ENCODE results near the gene XRCC3.

Gene XRCC3

DNA sequence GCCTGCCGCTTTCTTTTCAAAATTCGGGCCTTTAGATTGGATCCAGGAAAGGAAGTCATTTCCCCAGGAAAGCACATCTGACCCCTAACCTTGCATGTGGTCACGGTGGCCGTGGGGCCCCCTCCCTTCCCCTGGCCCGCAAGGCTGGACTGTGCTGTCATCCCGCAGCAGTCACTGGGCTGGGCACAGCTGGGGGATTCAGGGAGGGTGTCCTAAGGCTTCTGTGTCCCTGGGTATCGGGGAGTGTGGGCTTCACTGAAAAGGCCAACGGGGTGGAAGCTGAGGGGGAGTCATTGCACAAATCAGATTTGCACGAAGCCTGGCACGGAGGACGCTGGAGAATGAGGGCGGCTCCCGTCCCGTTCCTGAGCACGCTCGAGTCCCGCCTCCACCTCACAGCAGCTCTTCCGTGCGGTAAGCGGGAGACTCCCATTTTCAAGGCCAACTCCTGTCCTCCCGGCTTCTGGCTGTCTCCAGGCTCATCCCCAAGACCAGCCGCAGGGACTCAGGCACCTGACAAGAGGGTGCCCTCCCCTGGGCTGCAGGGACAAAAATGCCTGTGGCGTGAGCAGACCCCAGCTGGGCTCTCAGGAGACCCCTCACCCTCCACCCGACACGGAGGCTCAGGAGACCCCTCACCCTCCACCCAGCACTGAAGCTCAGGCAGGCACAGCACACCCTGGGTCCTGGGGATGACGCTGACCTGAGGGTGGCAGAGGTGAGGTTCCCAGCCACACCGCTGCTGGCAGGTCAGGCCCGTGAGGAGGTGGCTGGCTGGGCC is 9.6 kb downstream of the XRCC3 start:
- DNase-seq, result no peak

DNA sequence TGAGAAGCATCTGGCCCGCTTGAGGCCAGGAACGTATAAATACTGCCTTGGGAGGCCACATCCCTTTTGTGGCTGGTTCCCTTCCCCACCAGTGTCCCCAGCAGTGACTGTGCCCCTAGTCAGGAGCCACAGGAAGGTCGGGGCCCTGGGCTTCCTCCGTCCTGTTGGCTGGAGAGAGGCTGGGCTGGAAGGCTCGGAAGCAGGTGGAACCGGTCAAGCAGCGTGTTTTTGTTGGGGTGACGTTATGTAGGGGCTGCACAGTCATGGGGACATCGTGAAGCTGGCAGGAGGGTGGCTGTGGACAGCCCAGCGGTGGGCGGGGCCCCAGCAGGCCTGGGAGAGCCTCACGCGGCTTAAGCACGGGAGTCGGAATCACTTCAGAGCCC is 10.1 kb downstream of the XRCC3 start:
- no peak for DNase-seq

DNA sequence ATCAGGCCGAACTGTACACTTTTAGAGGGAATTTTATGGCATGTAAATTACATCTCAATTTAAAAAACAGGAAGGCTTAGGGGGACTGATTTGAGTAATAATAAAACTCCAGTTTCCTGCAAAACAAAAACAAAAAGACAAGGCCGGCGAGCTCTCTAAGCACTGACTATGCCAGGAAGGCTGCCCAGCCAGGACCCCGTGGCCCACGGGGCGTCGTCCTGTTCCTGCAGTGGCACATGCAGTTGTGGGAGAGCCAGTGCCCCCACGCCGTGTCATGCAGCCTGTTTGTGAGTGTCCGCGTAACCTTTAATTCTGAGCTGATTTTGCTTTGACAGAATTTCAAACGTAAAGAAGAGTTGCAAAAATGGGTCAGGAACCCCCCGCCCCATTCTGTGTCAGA is 10.5 kb downstream of the XRCC3 start:
- DNase-seq, result no peak

DNA sequence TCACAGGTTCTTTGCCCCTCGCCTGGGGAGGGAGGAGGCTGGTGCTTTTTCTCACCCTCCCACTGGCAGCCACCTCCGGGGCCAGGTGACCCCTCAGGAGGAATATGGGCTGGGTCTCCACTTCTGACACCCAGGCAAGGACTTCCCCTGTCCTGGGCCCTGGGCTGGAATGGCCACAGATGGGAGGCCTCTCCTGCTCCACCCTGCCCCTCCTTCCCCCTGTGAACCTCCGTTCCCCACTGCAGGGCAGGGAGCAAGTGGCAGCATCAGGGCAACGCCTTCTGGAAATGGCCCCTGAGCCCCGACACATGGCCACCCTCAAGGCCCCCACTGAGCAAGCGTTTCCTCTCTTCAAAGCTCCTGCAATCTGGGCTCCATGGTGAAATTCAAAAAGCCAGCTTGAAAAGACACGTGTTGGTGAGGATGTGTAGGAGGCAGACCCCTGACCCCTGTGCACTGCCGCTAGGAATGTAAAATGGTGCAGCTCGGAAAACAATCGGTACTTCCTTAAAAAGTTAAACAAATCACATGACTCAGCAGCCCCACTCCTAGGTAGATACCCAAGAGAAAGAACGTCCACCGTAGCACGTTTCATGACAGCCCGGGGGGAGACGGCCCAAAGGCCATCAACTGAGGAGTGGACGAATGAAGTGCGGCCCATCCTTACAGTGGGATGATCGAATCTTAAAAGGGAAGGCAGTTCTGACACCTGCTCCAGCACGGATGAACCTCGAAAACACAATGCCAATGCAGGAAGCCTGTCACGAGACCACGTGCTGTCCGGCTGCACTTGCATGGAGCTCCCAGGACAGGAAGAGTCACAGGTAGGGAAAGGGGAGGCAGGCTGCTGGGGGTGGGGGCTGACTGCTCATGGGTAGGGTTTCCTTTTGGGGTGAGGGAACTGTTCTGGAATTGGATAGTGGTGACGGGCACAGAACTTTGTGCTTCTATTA is 11.5 kb downstream of the XRCC3 start:
- no peak for DNase-seq

GRCh38 chr14:103702497-103703432 is 12.5 kb downstream of the XRCC3 start:
- DNase-seq, result no peak

GRCh38 chr14:103702095-103702494 is 13.2 kb downstream of the XRCC3 start:
- DNase-seq, result no peak

DNA sequence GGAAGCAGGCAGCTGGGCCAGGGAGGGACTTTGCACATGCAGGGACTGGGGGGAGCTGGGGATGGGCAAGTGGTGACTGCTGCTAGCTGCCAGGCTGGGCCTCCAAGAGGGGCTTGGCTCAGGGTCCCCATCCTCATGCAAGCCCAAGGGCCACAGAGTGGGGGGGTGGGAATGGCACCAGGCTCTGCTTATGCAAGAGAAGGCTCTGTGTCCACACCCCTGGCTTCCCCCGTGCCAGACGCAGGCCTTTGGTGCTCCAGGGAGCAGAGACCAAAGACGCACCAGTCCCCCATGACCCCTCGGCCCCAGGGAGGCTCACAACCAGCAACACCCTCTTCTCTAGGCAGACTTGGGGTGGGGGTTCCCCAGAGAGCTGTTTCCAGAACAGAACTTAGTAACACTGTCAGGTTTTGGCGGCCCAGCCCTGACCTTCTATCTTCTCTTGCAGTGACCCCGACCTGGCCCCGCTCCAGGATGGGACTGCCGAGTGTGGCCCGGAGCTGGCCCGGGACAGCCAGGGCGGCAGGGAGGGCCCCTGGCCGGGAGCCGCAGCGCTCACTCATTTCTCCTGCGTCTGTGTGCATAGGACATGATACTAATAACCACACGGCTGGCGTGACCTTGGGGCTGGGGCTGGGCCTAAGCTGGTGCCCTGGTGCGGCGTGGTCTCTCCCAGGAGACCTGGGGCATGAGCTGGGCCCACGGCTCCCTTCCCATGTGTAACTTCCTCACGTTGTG is 14.3 kb downstream of the XRCC3 start:
- no peak for DNase-seq

DNA sequence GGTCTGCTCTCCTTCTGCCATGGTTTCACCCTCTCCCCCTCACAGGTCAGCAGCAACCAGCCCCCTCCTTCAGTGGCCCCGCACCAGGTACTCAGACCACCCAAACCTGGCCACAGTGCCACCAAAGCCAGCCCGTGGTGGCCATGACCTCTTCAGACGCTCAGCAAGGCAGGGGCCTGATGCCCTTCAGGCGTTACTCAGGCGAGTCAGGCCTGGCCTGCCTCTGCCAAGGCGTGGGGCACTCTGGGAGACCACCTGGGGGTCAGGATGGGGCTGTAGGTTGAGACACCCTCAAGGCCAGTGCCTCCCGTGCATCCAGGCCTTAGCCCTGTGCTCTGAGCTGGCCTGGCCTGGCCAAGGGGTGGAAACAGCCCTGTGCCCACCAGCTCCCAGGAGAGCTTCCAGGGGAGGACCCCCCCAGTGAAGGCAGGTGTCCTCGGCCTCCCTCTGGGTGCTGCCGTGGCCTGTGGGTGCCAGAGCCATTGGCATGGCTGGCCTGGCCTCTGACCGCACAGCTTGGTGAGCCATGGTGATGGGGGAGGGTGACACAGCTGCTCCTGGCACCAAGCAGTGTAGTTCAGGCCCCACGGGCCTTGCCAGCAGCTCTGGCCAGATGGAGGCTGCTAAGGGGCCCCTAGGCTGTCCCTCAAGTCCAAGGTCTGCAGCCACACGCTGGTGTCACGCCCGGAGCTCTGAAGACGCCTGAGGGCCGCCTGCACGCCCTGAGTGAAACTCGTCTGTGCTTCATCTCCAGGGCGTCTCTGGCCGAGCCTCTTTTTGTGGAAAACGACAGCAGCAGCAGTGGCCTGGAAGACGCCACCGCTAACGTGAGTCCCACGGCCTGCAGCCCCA is 15.1 kb downstream of the XRCC3 start:
- DNase-seq, result no peak

DNA sequence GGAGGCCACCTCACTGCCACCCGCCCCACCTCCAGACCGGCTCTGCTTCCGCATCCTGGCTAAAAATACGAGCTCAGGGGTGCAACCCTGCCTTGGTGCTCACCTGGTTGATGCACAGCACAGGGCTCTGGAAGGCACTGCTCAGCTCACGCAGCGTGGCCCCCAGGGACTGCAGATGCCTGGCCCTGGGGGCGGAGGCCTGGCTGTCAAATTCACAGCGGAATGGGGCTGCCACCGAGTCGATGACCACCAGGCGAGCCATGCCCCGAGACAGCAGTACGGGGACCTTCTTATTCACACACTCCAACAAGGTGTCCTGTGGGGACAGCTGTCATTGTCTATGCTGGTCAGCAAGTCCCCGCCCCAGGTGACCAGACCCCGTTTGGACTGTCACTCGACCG is 16.0 kb downstream of the XRCC3 start:
- DNase-seq, result no peak

GRCh38 chr14:103698380-103699260 is 16.6 kb downstream of the XRCC3 start:
- DNase-seq, result no peak

- DNase-seq, result no peak
Observed at GRCh38 chr14:103697603-103698379, 17.5 kb downstream of the XRCC3 start.

DNA sequence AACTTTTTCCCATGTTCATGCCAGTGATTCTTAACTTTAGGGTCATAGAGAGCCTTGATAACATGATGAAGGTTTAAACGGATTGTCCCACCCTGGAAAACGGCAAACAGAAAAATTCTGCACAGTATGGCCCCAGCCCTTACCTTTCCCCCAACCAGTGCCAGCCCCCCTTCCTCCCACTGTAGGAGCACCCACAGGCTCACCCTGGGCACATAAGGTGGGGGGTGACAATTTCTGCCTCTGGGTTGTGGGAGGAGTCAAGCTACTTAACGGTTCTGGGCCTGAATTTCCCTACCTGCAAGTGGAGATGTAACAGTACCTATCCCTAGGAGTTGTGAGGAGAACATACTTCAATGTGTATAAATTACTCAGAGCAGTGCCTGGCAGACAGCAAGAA is 18.0 kb downstream of the XRCC3 start:
- DNase-seq, result no peak

DNA sequence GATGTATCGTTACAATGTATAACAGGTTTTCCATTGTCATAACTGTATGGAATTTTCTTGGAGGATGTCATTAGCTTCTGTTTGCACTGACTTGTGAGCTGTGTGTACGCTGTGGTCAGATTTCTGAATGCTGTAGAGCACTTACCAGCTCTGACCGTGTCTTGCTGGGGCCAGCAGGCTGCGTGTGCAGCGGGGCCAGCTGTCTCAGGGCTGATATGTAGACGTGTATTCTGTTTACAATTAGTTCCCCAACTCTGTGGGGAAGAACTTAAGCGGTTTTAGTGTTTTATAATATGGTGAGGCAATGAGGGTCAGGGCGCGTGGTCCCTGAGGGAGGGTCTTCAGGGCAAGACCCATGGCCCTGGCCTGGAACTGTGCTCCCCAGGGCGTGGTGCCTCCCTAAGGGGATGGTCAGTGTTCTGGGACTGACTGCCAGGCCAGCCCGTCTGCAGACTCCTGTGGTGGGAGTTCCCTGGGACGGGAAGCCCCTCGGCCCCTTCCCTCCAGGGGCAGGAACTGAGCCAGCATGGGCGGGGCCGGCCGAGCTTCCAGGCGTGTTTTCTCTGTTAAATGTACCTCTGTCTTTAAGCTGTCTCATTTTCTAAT is 18.7 kb downstream of the XRCC3 start:
- DNase-seq, result no peak

GRCh38 chr14:103696070-103696402 is 19.2 kb downstream of the XRCC3 start:
- no peak for DNase-seq

DNA sequence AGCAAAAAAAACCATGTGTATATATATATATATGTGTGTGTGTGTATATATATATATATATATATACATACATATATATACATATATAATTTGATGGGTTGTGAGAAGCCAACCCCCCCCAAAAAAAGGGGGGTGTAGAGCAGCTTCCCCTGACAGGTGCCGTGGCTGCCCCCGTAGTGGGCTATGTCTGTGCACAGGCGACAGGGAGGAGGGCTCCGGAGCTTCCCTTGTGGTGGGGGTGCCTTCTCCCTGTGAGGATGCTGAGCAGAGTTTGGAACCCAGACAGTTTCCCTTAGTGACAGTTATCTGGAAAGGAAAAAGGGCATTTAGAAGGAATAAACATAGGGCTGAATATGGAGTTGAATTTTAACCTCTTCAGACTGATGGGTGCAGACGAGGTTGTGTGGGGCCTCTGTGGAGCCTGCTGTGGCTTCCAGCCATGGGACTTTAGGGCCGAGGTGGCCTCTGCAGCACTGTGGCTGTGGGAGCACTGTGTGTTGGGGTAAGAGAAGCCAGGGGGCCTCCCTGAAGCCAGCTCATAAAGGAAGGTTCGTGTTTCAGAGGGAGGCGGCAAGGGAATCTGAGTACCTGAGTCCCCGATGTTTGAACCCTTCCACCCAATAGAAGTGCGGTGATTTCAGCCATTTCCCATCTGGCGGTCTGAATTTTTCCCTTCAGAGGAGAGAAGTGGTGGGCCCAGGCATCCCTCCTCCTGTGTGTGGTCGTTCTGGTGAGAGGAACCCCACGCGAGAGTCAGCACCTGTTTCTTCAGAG is 19.8 kb downstream of the XRCC3 start:
- DNase-seq, result no peak

GRCh38 chr14:103694572-103695026 is 20.7 kb downstream of the XRCC3 start:
- DNase-seq, result no peak

GRCh38 chr14:103693515-103693914 is 21.7 kb downstream of the XRCC3 start:
- DNase-seq, result no peak

- DNase-seq, result no peak
Observed at GRCh38 chr14:103692871-103693270, 22.4 kb downstream of the XRCC3 start.

Measured in DMS153 (cell line).